Measurements from ENCODE around the gene DBF4B. TPM values are rescaled to one million over a fixed set of nuclear protein-coding genes. Genes with fewer than 3 reads are reported as not detected.

Gene DBF4B
- total RNA-seq, 4 donors from 2014 or later, result 6.0 to 19.0 (median 6.2) TPM

- no peak for TF ChIP-seq EP300 (IDR thresholded peaks at IDR 0.05)
- no peak for TF ChIP-seq POLR2A (IDR thresholded peaks at IDR 0.05)
- TF ChIP-seq CTCF (IDR thresholded peaks at IDR 0.05), result no peak
- H3K36me3 ChIP-seq, result no peaks in the 10 kb centered on the region
- peaks cover 0 to 20% (median 10%) of the 10 kb centered on the region in 4 donors for H3K4me1 ChIP-seq
- peak overlapping the region in 2 of 4 donors; percentile 8 to 38 for H3K27ac ChIP-seq
- H3K4me3 ChIP-seq, result no peak overlapping the region
- peaks cover 0 to 4% of the 10 kb centered on the region in 2 donors for H3K27me3 ChIP-seq
- 56 to 66% methylated on average over 15 to 17 of the region's 17 CpGs for WGBS, 2 donors
- DNase-seq (ENCODE audit: low spot score in 2 of 2), result no peak
- no peaks in the 10 kb centered on the region for H3K9me3 ChIP-seq
Measured at GRCh38 chr17:44781551-44782325, 73.3 kb downstream of the DBF4B start.

GRCh38 chr17:44782326-44782850 lies 73.9 kb downstream of the DBF4B start:
- Histone ChIP-seq H3K36me3 (no peaks in the 10 kb centered on the region), H3K4me1 (peaks cover 0 to 23% (median 10%) of the 10 kb centered on the region in 4 donors), H3K27me3 (peaks cover 0 to 4% of the 10 kb centered on the region in 2 donors), H3K27ac (peak overlapping the region in 2 of 4 donors; percentile 8 to 38), H3K9me3 (no peaks in the 10 kb centered on the region), H3K4me3 (no peak overlapping the region)
- WGBS, 2 donors, result 52 to 58% methylated on average over 11 of the region's 11 CpGs
- TF ChIP-seq POLR2A (IDR thresholded peaks at IDR 0.05), result no peak
- TF ChIP-seq CTCF (IDR thresholded peaks at IDR 0.05), result no peak
- TF ChIP-seq EP300 (IDR thresholded peaks at IDR 0.05), result no peak
- no peak for DNase-seq (ENCODE audit: low spot score in 2 of 2)

GRCh38 chr17:44785921-44786320 lies 77.5 kb downstream of the DBF4B start:
- 90 to 96% methylated on average over 5 to 7 of the region's 7 CpGs for WGBS, 2 donors

GRCh38 chr17:44786551-44787081 lies 78.2 kb downstream of the DBF4B start:
- no peak for DNase-seq (ENCODE audit: low spot score in 2 of 2)
- H3K27ac ChIP-seq, result no peak overlapping the region
- WGBS, 2 donors, result 26 to 41% methylated on average over 15 to 16 of the region's 16 CpGs

More at GRCh38 chr17:44785921-44786320, 77.5 kb downstream of the DBF4B start:
- H3K4me3 ChIP-seq, result no peak overlapping the region
- H3K27ac ChIP-seq, result no peak overlapping the region
- H3K4me1 ChIP-seq, result peaks cover 0 to 14% (median 0%) of the 10 kb centered on the region in 4 donors
- TF ChIP-seq EP300 (IDR thresholded peaks at IDR 0.05), result no peak
- H3K36me3 ChIP-seq, result no peaks in the 10 kb centered on the region
- H3K27me3 ChIP-seq, result no peaks in the 10 kb centered on the region
- DNase-seq (ENCODE audit: low spot score in 2 of 2), result no peak
- H3K9me3 ChIP-seq, result no peaks in the 10 kb centered on the region

More at GRCh38 chr17:44786551-44787081, 78.2 kb downstream of the DBF4B start:
- H3K27me3 ChIP-seq, result no peaks in the 10 kb centered on the region
- H3K4me1 ChIP-seq, result peaks cover 0 to 14% (median 0%) of the 10 kb centered on the region in 4 donors
- no peaks in the 10 kb centered on the region for H3K9me3 ChIP-seq
- no peaks in the 10 kb centered on the region for H3K36me3 ChIP-seq
- no peak for TF ChIP-seq POLR2A (IDR thresholded peaks at IDR 0.05)
- TF ChIP-seq CTCF (IDR thresholded peaks at IDR 0.05), result no peak
- no peak for TF ChIP-seq EP300 (IDR thresholded peaks at IDR 0.05)
- H3K4me3 ChIP-seq, result no peak overlapping the region

Measured in tibial nerve (tissue), 4 donors.